HG03060 (cell line): ENCODE data around the gene PDE9A.

ENCODE experiments used
- ATAC-seq: cut with Tn5 transposase; IDR thresholded peaks from one replicate; pipeline ENCODE4 v1.9.1; 2021; ENCODE audit warnings: low read depth, moderate number of reproducible peaks; ENCODE audit not compliant: unreplicated experiment

Gene PDE9A

GRCh38 chr21:42684109-42684916 lies 30.9 kb downstream of the PDE9A start:
- ATAC-seq, result no peak

GRCh38 chr21:42685036-42685435 lies 31.6 kb downstream of the PDE9A start:
- no peak for ATAC-seq

- no peak for ATAC-seq
Measured at GRCh38 chr21:42685954-42686500, 32.6 kb downstream of the PDE9A start.

GRCh38 chr21:42687796-42688195 lies 34.4 kb downstream of the PDE9A start:
- ATAC-seq, result no peak

GRCh38 chr21:42688226-42688840 lies 34.9 kb downstream of the PDE9A start:
- ATAC-seq, result no peak

GRCh38 chr21:42688841-42689371 lies 35.5 kb downstream of the PDE9A start:
- ATAC-seq, result no peak

GRCh38 chr21:42690586-42690985 lies 37.2 kb downstream of the PDE9A start:
- no peak for ATAC-seq

- no peak for ATAC-seq
Measured at GRCh38 chr21:42691901-42692559, 38.6 kb downstream of the PDE9A start.

GRCh38 chr21:42692688-42693087 lies 39.3 kb downstream of the PDE9A start:
- ATAC-seq, result no peak

- no peak for ATAC-seq
Measured at GRCh38 chr21:42694751-42695696, 41.6 kb downstream of the PDE9A start.

GRCh38 chr21:42695697-42696380 lies 42.4 kb downstream of the PDE9A start:
- no peak for ATAC-seq

GRCh38 chr21:42696501-42697040 lies 43.1 kb downstream of the PDE9A start:
- ATAC-seq, result no peak

GRCh38 chr21:42698733-42699132 lies 45.3 kb downstream of the PDE9A start:
- ATAC-seq, result no peak

GRCh38 chr21:42699196-42699595 lies 45.8 kb downstream of the PDE9A start:
- no peak for ATAC-seq

GRCh38 chr21:42701706-42702456 lies 48.5 kb downstream of the PDE9A start:
- no peak for ATAC-seq

- ATAC-seq, result no peak
Measured at GRCh38 chr21:42702720-42703119, 49.3 kb downstream of the PDE9A start.

- ATAC-seq, result no peak
Measured at GRCh38 chr21:42703136-42703908, 49.9 kb downstream of the PDE9A start.

GRCh38 chr21:42703965-42704364 lies 50.5 kb downstream of the PDE9A start:
- ATAC-seq, result no peak
